ENCODE measurements around the gene ZNF407. TPM values are rescaled to one million over a fixed set of nuclear protein-coding genes. Genes with fewer than 3 reads are reported as not detected.

Gene ZNF407
- total RNA-seq, 2 donors from 2014 or later, result 11.7 to 22.2 TPM

- DNase-seq (ENCODE audit: low spot score), result no peak
- no peak overlapping the region for H3K4me3 ChIP-seq
- no peaks in the 10 kb centered on the region for H3K9me3 ChIP-seq
- no peaks in the 10 kb centered on the region for H3K27me3 ChIP-seq (replicated peaks; ENCODE audit: insufficient read depth)
- no peak overlapping the region for H3K27ac ChIP-seq
- H3K36me3 ChIP-seq, result no peaks in the 10 kb centered on the region
- no peak for TF ChIP-seq POLR2A (IDR thresholded peaks at IDR 0.05)
- TF ChIP-seq, protein P1, sequence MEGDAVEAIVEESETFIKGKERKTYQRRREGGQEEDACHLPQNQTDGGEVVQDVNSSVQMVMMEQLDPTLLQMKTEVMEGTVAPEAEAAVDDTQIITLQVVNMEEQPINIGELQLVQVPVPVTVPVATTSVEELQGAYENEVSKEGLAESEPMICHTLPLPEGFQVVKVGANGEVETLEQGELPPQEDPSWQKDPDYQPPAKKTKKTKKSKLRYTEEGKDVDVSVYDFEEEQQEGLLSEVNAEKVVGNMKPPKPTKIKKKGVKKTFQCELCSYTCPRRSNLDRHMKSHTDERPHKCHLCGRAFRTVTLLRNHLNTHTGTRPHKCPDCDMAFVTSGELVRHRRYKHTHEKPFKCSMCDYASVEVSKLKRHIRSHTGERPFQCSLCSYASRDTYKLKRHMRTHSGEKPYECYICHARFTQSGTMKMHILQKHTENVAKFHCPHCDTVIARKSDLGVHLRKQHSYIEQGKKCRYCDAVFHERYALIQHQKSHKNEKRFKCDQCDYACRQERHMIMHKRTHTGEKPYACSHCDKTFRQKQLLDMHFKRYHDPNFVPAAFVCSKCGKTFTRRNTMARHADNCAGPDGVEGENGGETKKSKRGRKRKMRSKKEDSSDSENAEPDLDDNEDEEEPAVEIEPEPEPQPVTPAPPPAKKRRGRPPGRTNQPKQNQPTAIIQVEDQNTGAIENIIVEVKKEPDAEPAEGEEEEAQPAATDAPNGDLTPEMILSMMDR (IDR thresholded peaks at IDR 0.05), result no peak
- no peak for TF ChIP-seq POLR2AphosphoS5 (IDR thresholded peaks at IDR 0.05)
- 94% methylated on average over 10 of the region's 10 CpGs for WGBS
- intact Hi-C loops (cut with DNase I), result no loop called here
- no peaks in the 10 kb centered on the region for H3K4me1 ChIP-seq (replicated peaks)
These were observed 512.1 kb downstream of the ZNF407 start for GRCh38 chr18:75109819-75110218.

- intact Hi-C loops (cut with DNase I), result no loop called here
- 87% methylated on average over 9 of the region's 9 CpGs for WGBS
These were observed 512.6 kb downstream of the ZNF407 start for GRCh38 chr18:75110311-75110710.

GRCh38 chr18:75110846-75111415 lies 513.3 kb downstream of the ZNF407 start:
- intact Hi-C loops (cut with DNase I), result no loop called here
- Histone ChIP-seq H3K27ac (no peak overlapping the region), H3K9me3 (no peaks in the 10 kb centered on the region), H3K4me1 (replicated peaks) (no peaks in the 10 kb centered on the region), H3K4me3 (no peak overlapping the region), H3K27me3 (replicated peaks; ENCODE audit: insufficient read depth) (peaks cover 5% of the 10 kb centered on the region), H3K36me3 (no peaks in the 10 kb centered on the region)
- WGBS, result 81% methylated on average over 12 of the region's 12 CpGs
- TF ChIP-seq, protein P1 (IDR thresholded peaks at IDR 0.05), result no peak
- TF ChIP-seq POLR2AphosphoS5 (IDR thresholded peaks at IDR 0.05) (no peak), POLR2A (IDR thresholded peaks at IDR 0.05) (no peak)
- DNase-seq (ENCODE audit: low spot score), result no peak

More at GRCh38 chr18:75110311-75110710, 512.6 kb downstream of the ZNF407 start:
- TF ChIP-seq, protein P1 (IDR thresholded peaks at IDR 0.05), result no peak
- TF ChIP-seq POLR2A (IDR thresholded peaks at IDR 0.05) (no peak), POLR2AphosphoS5 (IDR thresholded peaks at IDR 0.05) (no peak)
- no peaks in the 10 kb centered on the region for H3K9me3 ChIP-seq
- H3K27me3 ChIP-seq (replicated peaks; ENCODE audit: insufficient read depth), result no peaks in the 10 kb centered on the region
- no peak overlapping the region for H3K27ac ChIP-seq
- DNase-seq (ENCODE audit: low spot score), result no peak
- H3K36me3 ChIP-seq, result no peaks in the 10 kb centered on the region
- H3K4me3 ChIP-seq, result no peak overlapping the region
- H3K4me1 ChIP-seq (replicated peaks), result no peaks in the 10 kb centered on the region

DNA sequence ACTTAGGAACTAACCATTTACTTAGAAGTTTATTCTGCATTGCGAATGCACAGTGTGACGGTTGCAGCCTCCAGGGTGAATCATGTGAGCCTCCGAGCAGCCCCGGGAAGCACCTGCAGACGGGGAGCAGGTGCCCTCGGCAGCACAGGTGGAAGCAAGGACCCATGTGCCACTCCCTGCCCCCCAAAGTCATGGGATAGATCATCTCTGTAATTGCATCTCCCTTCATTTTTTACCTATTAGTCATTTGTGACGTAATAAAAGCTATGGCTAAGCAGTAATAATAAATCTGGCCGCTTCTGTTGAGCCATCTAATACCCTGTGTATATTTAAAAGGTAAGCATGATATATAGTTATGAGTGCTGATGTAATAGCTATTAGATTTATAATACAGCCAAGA lies 514.1 kb downstream of the ZNF407 start:
- no peaks in the 10 kb centered on the region for H3K4me1 ChIP-seq (replicated peaks)
- H3K36me3 ChIP-seq, result no peaks in the 10 kb centered on the region
- H3K4me3 ChIP-seq, result no peak overlapping the region
- no peak for TF ChIP-seq POLR2A (IDR thresholded peaks at IDR 0.05)
- no peak for TF ChIP-seq POLR2AphosphoS5 (IDR thresholded peaks at IDR 0.05)
- TF ChIP-seq, protein P1 (IDR thresholded peaks at IDR 0.05), result no peak
- H3K9me3 ChIP-seq, result no peaks in the 10 kb centered on the region
- intact Hi-C loops (cut with DNase I), result no loop called here
- no peak overlapping the region for H3K27ac ChIP-seq
- H3K27me3 ChIP-seq (replicated peaks; ENCODE audit: insufficient read depth), result peaks cover 7% of the 10 kb centered on the region
- WGBS, result 64% methylated on average over 8 of the region's 8 CpGs
- DNase-seq (ENCODE audit: low spot score), result no peak
